PC-3 (cell line): ENCODE measurements around the gene CD28. TPM values are rescaled to one million over a fixed set of nuclear protein-coding genes. Genes with fewer than 3 reads are reported as not detected.

ENCODE experiments used
- ATAC-seq: fragments of 200-7000 bp; cut with Tn5 transposase; 2 replicates; pipeline ENCODE4 v1.9.1; 2020; ENCODE audit warnings: mild to moderate bottlenecking, moderate library complexity
- BruUV-seq: library from RNA; stranded (reverse); fragments of 400-500 nt; replicated peaks from 2 replicates; lab custom pipeline; 2021; lab: Mats Ljungman, UMichigan
- CTCF ChIA-PET: fragments of 300-600 bp; sonication (Branson Sonifier 250); formaldehyde crosslinking; loops from one replicate; lab custom pipeline; 2022; ENCODE audit warnings: antibody characterized with exemption; lab: Charles Lee
- POLR2A ChIA-PET: fragments of 300-600 bp; sonication (Branson Sonifier 250); formaldehyde crosslinking; loops from one replicate; lab custom pipeline; 2022; ENCODE audit warnings: antibody characterized with exemption; ENCODE audit not compliant: unreplicated experiment; lab: Charles Lee
- DNase-seq: peaks from one replicate; pipeline ENCODE4 v3.0.0-alpha.2; 2015
- H2AFZ ChIP-seq: fragments of 300-600 bp; sonication (generic); 2 replicates; pipeline ENCODE4 v1.6.0; 2016; ENCODE audit warnings: antibody characterized with exemption, low read length
- H3F3A ChIP-seq: fragments of 300-600 bp; sonication (generic); one replicate; pipeline ENCODE4 v1.6.0; 2017; ENCODE audit warnings: antibody characterized with exemption, low read length, control low read depth, mild to moderate bottlenecking; ENCODE audit not compliant: unreplicated experiment
- H3K27ac ChIP-seq: fragments of 300-600 bp; sonication (generic); 2 replicates; pipeline ENCODE4 v1.5.1; 2016; ENCODE audit warnings: mild to moderate bottlenecking, low read length
- H3K27me3 ChIP-seq: fragments of 300-600 bp; sonication (generic); 2 replicates; pipeline ENCODE4 v1.6.1; 2016; ENCODE audit warnings: low read length, mixed read lengths
- H3K36me3 ChIP-seq: fragments of 300-600 bp; sonication (generic); 2 replicates; pipeline ENCODE4 v1.6.1; 2016; ENCODE audit warnings: low read depth, mixed run types, low read length, mixed read lengths
- H3K4me1 ChIP-seq: fragments of 300-600 bp; sonication (generic); 2 replicates; pipeline ENCODE4 v1.5.1; 2016; ENCODE audit warnings: low read length; ENCODE audit not compliant: insufficient read depth
- H3K4me2 ChIP-seq: fragments of 300-600 bp; sonication (generic); 2 replicates; pipeline ENCODE4 v1.6.0; 2016; ENCODE audit warnings: low read length
- H3K4me3 ChIP-seq: fragments of 300-600 bp; sonication (generic); 2 replicates; pipeline ENCODE4 v1.5.1; 2016; ENCODE audit warnings: mild to moderate bottlenecking, low read length, mixed read lengths
- H3K79me2 ChIP-seq: fragments of 300-600 bp; sonication (generic); 2 replicates; pipeline ENCODE4 v1.6.1; 2017; ENCODE audit warnings: low read length, mixed read lengths
- H3K9ac ChIP-seq: fragments of 300-600 bp; sonication (generic); 2 replicates; pipeline ENCODE4 v1.6.0; 2016; ENCODE audit warnings: mild to moderate bottlenecking, low read length
- H3K9me2 ChIP-seq: fragments of 300-600 bp; sonication (generic); replicated peaks from 2 replicates; pipeline ENCODE4 v1.6.1; 2016; ENCODE audit warnings: mixed run types, low read length, mixed read lengths
- H3K9me3 ChIP-seq: fragments of 300-600 bp; sonication (generic); 2 replicates; pipeline ENCODE4 v1.6.1; 2016; ENCODE audit warnings: low read length, mixed read lengths
- H4K20me1 ChIP-seq: fragments of 300-600 bp; sonication (generic); 2 replicates; pipeline ENCODE4 v1.6.1; 2016; ENCODE audit warnings: low read length, mixed read lengths
- CTCF ChIP-seq: fragments of 300-600 bp; sonication (generic); conservative IDR thresholded peaks from 2 replicates; pipeline ENCODE4 v1.5.1; 2017; ENCODE audit warnings: antibody characterized with exemption, low read depth, mild to moderate bottlenecking, low read length
- EZH2 ChIP-seq: fragments of 300-600 bp; sonication (generic); IDR thresholded peaks from one replicate; pipeline ENCODE4 v1.6.1; 2017; ENCODE audit warnings: antibody characterized with exemption, mild to moderate bottlenecking, low read length; ENCODE audit not compliant: unreplicated experiment
- EZH2phosphoT487 ChIP-seq: fragments of 300-600 bp; sonication (generic); IDR thresholded peaks from 2 replicates; pipeline ENCODE4 v1.6.1; 2018; ENCODE audit warnings: mild to moderate bottlenecking, antibody characterized with exemption, low read length, borderline replicate concordance
- intact Hi-C: fragments of 100-400 bp; cut with micrococcal nuclease; formaldehyde crosslinking; loops from 2 replicates; pipeline ENCODE4 v1.9.0; 2023
- total RNA-seq: library from RNA; depleted of rRNA; stranded (reverse); fragments of >200 nt; gene quantifications from 2 replicates; pipeline ENCODE4 v1.2.3, GENCODE V29; 2014

CD28 gene
- total RNA-seq, 1 experiment from 2014 or later, result not detected

- Histone ChIP-seq H3K4me1 (no peaks in the 10 kb centered on the region), H3F3A (no peaks in the 10 kb centered on the region), H3K36me3 (no peaks in the 10 kb centered on the region), H3K9me2 (no peaks in the 10 kb centered on the region; the same call in 1 of the 2 replicates), H3K9ac (no peak overlapping the region), H3K4me3 (no peak overlapping the region), H4K20me1 (no peaks in the 10 kb centered on the region), H3K9me3 (no peaks in the 10 kb centered on the region), H3K27me3 (no peaks in the 10 kb centered on the region), H3K4me2 (no peak overlapping the region), H3K79me2 (no peaks in the 10 kb centered on the region), H2AFZ (no peak overlapping the region), H3K27ac (no peak overlapping the region)
- intact Hi-C loops, result no loop called here
- DNase-seq (no peak), ATAC-seq (no peak)
- POLR2A ChIA-PET, result no interaction called here
- no TSS peak for BruUV-seq
- CTCF ChIA-PET, result no interaction called here
- TF ChIP-seq EZH2 (no peak), CTCF (no peak), EZH2phosphoT487 (no peak)
These were observed 23.8 kb downstream of the CD28 start for GRCh38 chr2:203730076-203730729.

GRCh38 chr2:203730883-203731282 lies 24.4 kb downstream of the CD28 start:
- no peak overlapping the region for H2AFZ ChIP-seq
- no peaks in the 10 kb centered on the region for H3F3A ChIP-seq
- no peak for ATAC-seq
- no peak for DNase-seq
- CTCF ChIA-PET, result no interaction called here
- H4K20me1 ChIP-seq, result no peaks in the 10 kb centered on the region
- H3K27me3 ChIP-seq, result no peaks in the 10 kb centered on the region
- POLR2A ChIA-PET, result no interaction called here
- BruUV-seq, result no TSS peak
- H3K79me2 ChIP-seq, result no peaks in the 10 kb centered on the region
- H3K9me3 ChIP-seq, result no peaks in the 10 kb centered on the region
- H3K9me2 ChIP-seq, result no peaks in the 10 kb centered on the region; the same call in 1 of the 2 replicates
- no peaks in the 10 kb centered on the region for H3K4me1 ChIP-seq
- H3K4me2 ChIP-seq, result no peak overlapping the region
- no peak overlapping the region for H3K4me3 ChIP-seq
- H3K36me3 ChIP-seq, result no peaks in the 10 kb centered on the region
- TF ChIP-seq CTCF, result no peak
- no peak for TF ChIP-seq EZH2phosphoT487
- intact Hi-C loops, result no loop called here
- H3K9ac ChIP-seq, result no peak overlapping the region
- no peak overlapping the region for H3K27ac ChIP-seq

DNA sequence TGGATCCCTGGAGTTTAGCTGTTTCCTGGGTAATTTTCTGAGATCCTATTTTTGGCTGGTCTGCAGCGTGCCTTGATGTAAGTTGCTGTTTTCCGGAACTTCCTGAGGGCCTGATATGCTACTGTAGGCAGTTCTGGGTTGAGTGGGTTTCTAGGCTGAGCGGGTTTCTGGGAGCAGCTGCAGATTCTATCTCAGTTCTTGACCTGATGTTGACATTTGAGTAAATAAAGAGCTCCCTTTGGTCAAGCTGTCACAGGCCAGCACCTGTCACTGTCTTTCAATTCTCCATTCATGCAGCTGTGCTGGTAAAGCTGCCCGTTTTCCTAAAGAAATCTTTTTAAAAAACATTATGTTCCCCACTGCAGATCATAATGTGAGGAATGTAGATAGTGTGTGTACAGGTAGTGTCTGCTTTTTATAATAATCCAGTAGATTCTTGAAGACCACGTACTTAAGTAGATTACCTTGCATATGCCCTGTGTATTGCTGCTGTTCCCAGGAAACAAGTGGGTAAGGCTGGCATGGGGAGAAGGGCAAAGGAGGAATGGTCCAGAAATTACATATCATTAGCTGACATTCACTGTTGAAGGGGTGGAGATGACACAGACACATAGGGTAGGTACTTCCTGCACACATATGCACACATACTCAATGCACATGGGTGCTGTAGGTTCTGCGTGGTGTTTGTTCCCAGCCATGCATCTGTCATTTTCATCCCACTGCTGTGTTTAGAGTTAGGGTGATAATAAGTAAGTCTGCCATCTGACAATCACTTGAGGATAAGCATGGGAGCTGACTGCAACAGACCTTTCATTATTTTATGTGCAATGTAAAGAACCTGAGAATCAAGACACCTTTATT lies 25.9 kb downstream of the CD28 start:
- POLR2A ChIA-PET, result no interaction called here
- ATAC-seq (no peak), DNase-seq (no peak)
- TF ChIP-seq CTCF (no peak), EZH2phosphoT487 (no peak), EZH2 (no peak)
- Histone ChIP-seq H3K4me1 (peaks cover 5% of the 10 kb centered on the region; the same call in 1 of the 2 replicates), H3K9ac (no peak overlapping the region), H3K4me2 (no peak overlapping the region), H3K36me3 (no peaks in the 10 kb centered on the region), H3K4me3 (no peak overlapping the region), H4K20me1 (no peaks in the 10 kb centered on the region), H3K79me2 (no peaks in the 10 kb centered on the region), H3K9me3 (no peaks in the 10 kb centered on the region), H3F3A (no peaks in the 10 kb centered on the region), H3K9me2 (no peaks in the 10 kb centered on the region; the same call in 1 of the 2 replicates), H3K27ac (no peak overlapping the region), H2AFZ (no peak overlapping the region), H3K27me3 (no peaks in the 10 kb centered on the region)
- intact Hi-C loops, result no loop called here
- CTCF ChIA-PET, result interaction anchor here (0.5 kb wide), 1 partner anchor 166 kb away, joined by 5 read pairs; no protein-coding TSS in a partner anchor
- BruUV-seq, result no TSS peak
